Choroid plexus epithelial cell (primary cell): ENCODE measurements around the gene MAP4.

Source experiments
- DNase-seq: peaks from one replicate; pipeline ENCODE4 v3.0.0-alpha.2; 2010; ENCODE audit warnings: low read depth
- H3K4me3 ChIP-seq: 2 replicates; pipeline ENCODE4 v1.5.1; 2011; ENCODE audit warnings: low read depth, mild to moderate bottlenecking, control low read depth, low read length, moderate library complexity
- TF ChIP-seq, protein P1 (sequence below): conservative IDR thresholded peaks from 2 replicates; pipeline ENCODE4 v1.5.1; 2011; ENCODE audit warnings: low read depth, mild to moderate bottlenecking, control low read depth, inconsistent platforms, low read length, moderate library complexity

The MAP4 gene

DNA sequence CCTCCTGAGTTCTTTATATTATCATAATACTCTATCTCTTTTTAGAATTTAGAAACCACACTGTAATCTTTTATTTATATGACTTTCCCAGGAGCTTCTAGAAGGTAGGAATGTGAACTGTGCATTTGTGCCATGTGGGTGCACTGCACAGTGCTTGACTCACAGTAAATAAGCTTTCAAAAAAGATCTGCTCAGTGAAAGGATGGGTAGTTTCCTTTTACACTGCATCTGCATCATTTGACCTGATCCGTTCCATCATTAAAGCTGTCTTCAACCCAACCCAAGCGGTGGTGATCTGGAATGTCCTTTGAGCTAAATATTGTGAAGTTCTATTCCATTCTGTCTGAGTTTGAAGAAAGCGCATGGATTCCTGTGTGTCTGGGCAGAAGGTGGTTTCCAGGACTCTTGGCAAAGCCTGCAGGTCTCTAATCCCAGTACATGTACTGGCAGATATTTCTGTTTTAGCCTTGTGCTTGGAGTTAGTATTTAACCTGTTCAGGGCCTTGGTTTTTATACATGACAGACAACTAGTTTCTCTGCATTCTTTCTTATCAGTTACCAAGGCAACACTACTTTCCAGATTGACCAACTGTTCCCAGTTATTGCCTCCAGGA lies 116.6 kb downstream of the MAP4 start:
- peak; percentile 48 for DNase-seq
- TF ChIP-seq, protein P1, sequence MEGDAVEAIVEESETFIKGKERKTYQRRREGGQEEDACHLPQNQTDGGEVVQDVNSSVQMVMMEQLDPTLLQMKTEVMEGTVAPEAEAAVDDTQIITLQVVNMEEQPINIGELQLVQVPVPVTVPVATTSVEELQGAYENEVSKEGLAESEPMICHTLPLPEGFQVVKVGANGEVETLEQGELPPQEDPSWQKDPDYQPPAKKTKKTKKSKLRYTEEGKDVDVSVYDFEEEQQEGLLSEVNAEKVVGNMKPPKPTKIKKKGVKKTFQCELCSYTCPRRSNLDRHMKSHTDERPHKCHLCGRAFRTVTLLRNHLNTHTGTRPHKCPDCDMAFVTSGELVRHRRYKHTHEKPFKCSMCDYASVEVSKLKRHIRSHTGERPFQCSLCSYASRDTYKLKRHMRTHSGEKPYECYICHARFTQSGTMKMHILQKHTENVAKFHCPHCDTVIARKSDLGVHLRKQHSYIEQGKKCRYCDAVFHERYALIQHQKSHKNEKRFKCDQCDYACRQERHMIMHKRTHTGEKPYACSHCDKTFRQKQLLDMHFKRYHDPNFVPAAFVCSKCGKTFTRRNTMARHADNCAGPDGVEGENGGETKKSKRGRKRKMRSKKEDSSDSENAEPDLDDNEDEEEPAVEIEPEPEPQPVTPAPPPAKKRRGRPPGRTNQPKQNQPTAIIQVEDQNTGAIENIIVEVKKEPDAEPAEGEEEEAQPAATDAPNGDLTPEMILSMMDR: no peak

DNA sequence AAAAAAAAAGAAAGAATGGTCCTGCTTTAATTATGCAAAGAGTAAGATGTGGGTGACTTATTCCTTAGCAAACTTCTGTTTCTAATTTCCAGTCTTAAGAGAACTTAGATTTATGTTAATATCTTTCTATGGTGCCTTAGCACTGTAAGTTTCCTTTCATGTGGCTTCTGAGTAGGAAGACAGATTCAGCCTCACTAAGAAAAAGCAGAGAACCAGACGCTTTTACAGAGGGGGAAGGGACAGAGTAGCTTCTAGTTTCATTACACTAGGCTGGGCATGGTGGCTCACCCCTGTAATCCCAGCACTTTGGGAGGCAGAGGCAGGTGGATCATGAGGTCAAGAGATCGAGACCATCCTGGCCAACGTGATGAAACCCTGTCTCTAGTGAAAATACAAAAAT lies 118.3 kb downstream of the MAP4 start:
- TF ChIP-seq, protein P1: no peak
- no peak overlapping the region for H3K4me3 ChIP-seq
- DNase-seq: no peak

More for the DNA sequence above, 116.6 kb downstream of the MAP4 start:
- no peak overlapping the region for H3K4me3 ChIP-seq

DNA sequence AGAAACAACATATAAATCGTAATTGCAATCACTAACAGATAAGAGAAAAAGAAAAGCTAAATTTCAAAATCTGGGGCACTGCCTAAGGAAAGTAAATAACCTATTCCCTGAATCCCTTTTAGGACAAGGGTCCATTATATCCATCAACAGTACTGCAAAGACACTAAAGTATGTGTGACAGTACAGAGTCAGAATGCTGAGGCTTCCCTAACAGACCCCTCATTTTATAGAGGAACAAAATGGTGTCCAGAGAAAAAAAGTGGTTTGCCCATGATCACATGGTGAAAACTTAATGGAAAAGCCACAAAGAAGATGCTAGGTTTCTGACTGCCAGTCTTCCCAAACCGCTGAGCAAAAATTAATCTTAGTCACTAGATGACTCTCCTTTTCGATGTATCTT lies 119.5 kb downstream of the MAP4 start:
- TF ChIP-seq, protein P1: no peak
- no peak for DNase-seq
- H3K4me3 ChIP-seq: no peak overlapping the region

DNA sequence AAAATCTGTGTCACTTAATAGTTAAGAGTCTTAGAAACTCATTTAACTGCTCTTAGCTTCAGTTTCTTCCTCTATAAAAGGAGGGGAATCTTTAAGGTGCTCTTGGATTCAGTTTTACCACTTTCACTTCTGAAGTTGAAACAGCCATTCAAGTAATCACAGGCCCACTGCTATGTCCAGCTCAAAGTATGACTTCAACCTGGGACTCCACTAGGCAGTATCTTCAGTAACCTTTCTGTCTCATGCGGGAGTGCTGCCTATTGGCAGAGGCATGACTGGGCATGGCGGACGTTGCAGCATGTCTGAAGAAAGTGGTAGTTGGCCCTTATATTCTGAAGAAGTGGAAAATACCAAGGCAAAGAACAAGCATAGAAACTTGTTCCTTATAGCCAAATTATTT lies 121.0 kb downstream of the MAP4 start:
- TF ChIP-seq, protein P1: no peak
- DNase-seq: no peak
- no peak overlapping the region for H3K4me3 ChIP-seq

DNA sequence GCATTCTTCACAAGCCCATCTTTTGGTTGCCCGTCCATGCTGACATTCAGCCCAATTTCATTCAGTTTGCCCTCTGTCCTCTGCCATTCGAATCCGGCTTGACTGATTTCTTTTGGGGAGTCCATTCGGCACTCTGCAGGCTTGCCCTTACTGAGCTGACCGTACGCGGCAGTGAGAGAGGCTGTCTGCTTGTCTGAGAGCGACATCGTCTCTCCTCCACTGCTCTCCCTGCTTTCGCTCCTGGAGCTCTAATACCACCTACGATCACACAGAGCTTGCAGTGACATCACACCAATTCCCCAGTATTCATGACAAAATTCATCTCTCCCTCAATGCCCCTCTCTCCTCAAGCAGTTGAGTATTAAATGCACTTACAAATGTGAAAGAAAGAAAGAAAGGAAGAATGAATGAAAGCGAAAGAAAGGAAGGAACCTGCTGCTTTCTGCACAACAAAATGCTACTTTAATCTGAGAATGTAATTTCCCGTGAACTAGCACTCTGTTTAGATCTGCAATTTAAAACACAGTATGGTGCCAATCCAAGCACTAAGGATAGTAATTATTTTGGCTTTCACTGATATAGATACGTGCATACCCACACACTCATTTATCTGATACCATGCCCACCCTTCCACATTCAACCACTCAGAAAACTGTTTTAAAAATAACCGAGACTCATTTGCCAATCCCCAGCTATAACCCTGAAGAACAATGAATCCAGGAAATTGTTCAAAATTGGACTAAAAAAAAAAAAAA lies 123.8 kb downstream of the MAP4 start:
- DNase-seq: no peak
- TF ChIP-seq, protein P1: no peak
- no peak overlapping the region for H3K4me3 ChIP-seq

DNA sequence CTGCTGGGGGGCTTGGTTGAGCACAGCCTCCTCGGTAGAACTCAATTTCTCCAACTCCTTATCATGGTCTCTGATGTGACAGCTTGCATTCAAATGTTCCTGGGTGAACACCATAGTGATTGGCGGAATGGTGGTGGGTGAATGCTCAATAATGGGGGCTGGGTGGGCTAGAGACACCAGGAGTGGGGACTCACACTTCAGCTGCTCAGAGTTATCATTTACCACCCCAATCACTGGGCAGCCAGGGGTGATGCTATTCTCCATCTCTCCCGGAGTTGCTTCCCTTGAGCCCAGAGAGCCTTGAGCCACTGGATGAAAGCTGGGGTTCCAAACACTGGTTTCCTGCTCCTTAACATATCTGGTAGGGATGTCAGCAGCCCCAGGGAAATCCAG lies 124.6 kb downstream of the MAP4 start:
- TF ChIP-seq, protein P1: no peak
- H3K4me3 ChIP-seq: no peak overlapping the region
- no peak for DNase-seq
